DND-41 (cell line): ENCODE results near the gene EIF4E3.

Experiments used
- ATAC-seq: fragments of 200-7000 bp; cut with Tn5 transposase; 3 replicates; pipeline ENCODE4 v1.9.1; 2021; ENCODE audit warnings: low read depth; ENCODE audit not compliant: insufficient read depth
- DNase-seq: peaks from one replicate; pipeline ENCODE4 v3.0.0-alpha.2; 2020
- H2AFZ ChIP-seq: 2 replicates; pipeline ENCODE4 v1.6.0; 2012; ENCODE audit warnings: low read depth, low read length
- H3K27ac ChIP-seq: 2 replicates; pipeline ENCODE4 v1.5.1; 2012; ENCODE audit warnings: low read length, inconsistent platforms
- H3K27me3 ChIP-seq: fragments of 200-600 bp; sonication (generic); 2 replicates; pipeline ENCODE4 v1.6.0; 2012; ENCODE audit warnings: low read length, mild to moderate bottlenecking, inconsistent platforms; ENCODE audit not compliant: insufficient read depth, poor library complexity
- H3K36me3 ChIP-seq: 2 replicates; pipeline ENCODE4 v1.5.1; 2012; ENCODE audit warnings: low read length, inconsistent platforms; ENCODE audit not compliant: insufficient read depth
- H3K4me1 ChIP-seq: 2 replicates; pipeline ENCODE4 v1.5.1; 2012; ENCODE audit warnings: mild to moderate bottlenecking, low read length; ENCODE audit not compliant: insufficient read depth
- H3K4me2 ChIP-seq: 2 replicates; pipeline ENCODE4 v1.6.0; 2012; ENCODE audit warnings: mild to moderate bottlenecking, moderate library complexity, low read length, inconsistent platforms; ENCODE audit not compliant: insufficient read depth
- H3K4me3 ChIP-seq, 2 experiments: fragments of 200-600 bp in 1 of 2; shearing (Covaris generic) in 1 of 2; 2 replicates each; pipeline ENCODE4 v1.5.1; 2012 to 2016; ENCODE audit warnings: inconsistent platforms in 2 of 2, low read length in 2 of 2, mild to moderate bottlenecking in 2 of 2, low read depth in 1 of 2, moderate library complexity in 1 of 2
- H3K79me2 ChIP-seq: 2 replicates; pipeline ENCODE4 v1.6.0; 2012; ENCODE audit warnings: low read length, inconsistent platforms; ENCODE audit not compliant: insufficient read depth
- H3K9ac ChIP-seq: 2 replicates; pipeline ENCODE4 v1.6.0; 2012; ENCODE audit warnings: low read depth, mild to moderate bottlenecking, inconsistent platforms, low read length, moderate library complexity
- H3K9me3 ChIP-seq: 2 replicates; pipeline ENCODE4 v1.5.1; 2012; ENCODE audit warnings: low read length, moderate library complexity, mild to moderate bottlenecking, inconsistent platforms; ENCODE audit not compliant: insufficient read depth, severe bottlenecking
- H4K20me1 ChIP-seq: 2 replicates; pipeline ENCODE4 v1.6.0; 2012; ENCODE audit warnings: low read length; ENCODE audit not compliant: insufficient read depth
- EZH2 ChIP-seq: IDR thresholded peaks from 3 replicates; pipeline ENCODE4 v1.6.1; 2012; ENCODE audit warnings: borderline replicate concordance, low read depth, mild to moderate bottlenecking, moderate library complexity, low read length, inconsistent platforms; ENCODE audit not compliant: severe bottlenecking
- TF ChIP-seq, protein P1 (sequence below): IDR thresholded peaks from 2 replicates; pipeline ENCODE4 v1.5.1; 2012; ENCODE audit warnings: borderline replicate concordance, low read length, moderate library complexity, mild to moderate bottlenecking; ENCODE audit not compliant: poor library complexity, severe bottlenecking; ENCODE audit errors: extremely low read depth

EIF4E3 gene

GRCh38 chr3:71733319-71733718, 8.1 kb upstream of the EIF4E3 start:
- Histone ChIP-seq H3K4me3 (no peak overlapping the region), H3K79me2 (no peaks in the 10 kb centered on the region), H3K4me1 (peaks cover 8% of the 10 kb centered on the region), H2AFZ (no peak overlapping the region), H3K27me3 (peaks cover 4% of the 10 kb centered on the region), H3K4me2 (no peak overlapping the region), H3K27ac (no peak overlapping the region), H3K36me3 (no peaks in the 10 kb centered on the region), H3K9ac (no peak overlapping the region), H3K9me3 (no peaks in the 10 kb centered on the region), H4K20me1 (no peaks in the 10 kb centered on the region)
- no peak for ATAC-seq
- TF ChIP-seq EZH2 = no peak
- TF ChIP-seq, protein P1, sequence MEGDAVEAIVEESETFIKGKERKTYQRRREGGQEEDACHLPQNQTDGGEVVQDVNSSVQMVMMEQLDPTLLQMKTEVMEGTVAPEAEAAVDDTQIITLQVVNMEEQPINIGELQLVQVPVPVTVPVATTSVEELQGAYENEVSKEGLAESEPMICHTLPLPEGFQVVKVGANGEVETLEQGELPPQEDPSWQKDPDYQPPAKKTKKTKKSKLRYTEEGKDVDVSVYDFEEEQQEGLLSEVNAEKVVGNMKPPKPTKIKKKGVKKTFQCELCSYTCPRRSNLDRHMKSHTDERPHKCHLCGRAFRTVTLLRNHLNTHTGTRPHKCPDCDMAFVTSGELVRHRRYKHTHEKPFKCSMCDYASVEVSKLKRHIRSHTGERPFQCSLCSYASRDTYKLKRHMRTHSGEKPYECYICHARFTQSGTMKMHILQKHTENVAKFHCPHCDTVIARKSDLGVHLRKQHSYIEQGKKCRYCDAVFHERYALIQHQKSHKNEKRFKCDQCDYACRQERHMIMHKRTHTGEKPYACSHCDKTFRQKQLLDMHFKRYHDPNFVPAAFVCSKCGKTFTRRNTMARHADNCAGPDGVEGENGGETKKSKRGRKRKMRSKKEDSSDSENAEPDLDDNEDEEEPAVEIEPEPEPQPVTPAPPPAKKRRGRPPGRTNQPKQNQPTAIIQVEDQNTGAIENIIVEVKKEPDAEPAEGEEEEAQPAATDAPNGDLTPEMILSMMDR = no peak
- no peak for DNase-seq

- Histone ChIP-seq H3K27ac (no peak overlapping the region), H3K9me3 (no peaks in the 10 kb centered on the region), H3K4me2 (no peak overlapping the region), H3K36me3 (no peaks in the 10 kb centered on the region), H3K27me3 (no peaks in the 10 kb centered on the region), H3K9ac (no peak overlapping the region), H3K4me3 (no peak overlapping the region), H2AFZ (no peak overlapping the region), H3K4me1 (peaks cover 8% of the 10 kb centered on the region), H4K20me1 (no peaks in the 10 kb centered on the region), H3K79me2 (no peaks in the 10 kb centered on the region)
- no peak for TF ChIP-seq EZH2
- TF ChIP-seq, protein P1 = no peak
- ATAC-seq (no peak), DNase-seq (no peak)
These were observed 7.4 kb upstream of the EIF4E3 start for GRCh38 chr3:71732637-71733036.

DNA sequence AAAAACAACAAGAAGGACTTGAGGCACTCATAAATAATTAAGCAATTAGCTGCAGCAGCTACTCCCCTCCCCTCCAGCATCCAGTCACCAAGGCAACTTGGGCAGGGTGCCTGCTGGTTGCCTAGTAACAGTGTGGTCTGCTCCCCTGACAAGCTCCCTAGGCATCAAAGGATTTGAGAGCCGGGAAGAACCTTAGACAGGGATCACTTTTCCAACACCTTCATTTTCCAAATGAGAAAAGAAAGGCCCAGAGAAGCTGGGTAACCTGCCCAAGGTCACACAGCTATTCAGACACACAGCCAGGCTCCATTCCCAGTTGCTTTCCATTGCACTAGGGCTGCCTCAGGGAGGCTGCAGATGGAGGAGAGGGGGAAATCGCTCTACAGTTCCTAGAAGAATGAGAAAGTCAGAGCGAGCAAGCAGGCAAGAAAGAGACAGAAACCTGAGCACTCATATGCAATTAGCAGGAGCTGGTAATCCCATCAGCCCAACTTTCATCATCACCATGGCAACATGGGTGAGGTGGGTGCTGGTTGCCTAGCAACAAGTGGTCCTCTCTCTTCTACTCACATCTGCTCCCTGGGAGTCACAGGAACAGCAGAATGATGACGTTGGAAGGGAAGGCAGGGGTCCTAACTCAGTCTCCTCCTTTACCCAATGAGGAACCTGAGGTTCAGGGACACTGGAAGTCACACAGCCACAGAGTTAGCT, 3.6 kb upstream of the EIF4E3 start:
- TF ChIP-seq EZH2 = no peak
- TF ChIP-seq, protein P1 = no peak
- Histone ChIP-seq H3K4me3 (no peak overlapping the region), H3K9ac (no peak overlapping the region), H4K20me1 (peaks cover 5% of the 10 kb centered on the region; the same call in 1 of the 2 replicates), H3K36me3 (no peaks in the 10 kb centered on the region), H3K27ac (no peak overlapping the region), H2AFZ (no peak overlapping the region), H3K4me1 (peaks cover 31% of the 10 kb centered on the region), H3K27me3 (peaks cover 30% of the 10 kb centered on the region), H3K4me2 (no peak overlapping the region), H3K79me2 (no peaks in the 10 kb centered on the region), H3K9me3 (no peaks in the 10 kb centered on the region)
- peak; percentile 18 for DNase-seq
- no peak for ATAC-seq
